Parathyroid adenoma (tissue), 2 donors: ENCODE measurements around the gene VPS33A.

ENCODE experiments used
- H2AFZ ChIP-seq: fragments of 300-600 bp; sonication (generic); one replicate; pipeline ENCODE4 v1.7.0; 2017; ENCODE audit warnings: antibody characterized with exemption, mild to moderate bottlenecking
- H3K27ac ChIP-seq: fragments of 300-600 bp; sonication (generic); one replicate; pipeline ENCODE4 v1.7.0; 2017
- H3K27me3 ChIP-seq: fragments of 300-600 bp; sonication (generic); one replicate; pipeline ENCODE4 v1.7.0; 2017; ENCODE audit warnings: low read length; ENCODE audit not compliant: control insufficient read depth, insufficient read depth
- H3K36me3 ChIP-seq: fragments of 300-600 bp; sonication (generic); one replicate; pipeline ENCODE4 v1.7.0; 2017; ENCODE audit warnings: low read length; ENCODE audit not compliant: control insufficient read depth, insufficient read depth
- H3K4me1 ChIP-seq: fragments of 300-600 bp; sonication (generic); one replicate; pipeline ENCODE4 v1.7.0; 2017; ENCODE audit warnings: control low read depth
- H3K4me2 ChIP-seq: fragments of 300-600 bp; sonication (generic); one replicate; pipeline ENCODE4 v1.7.0; 2017; ENCODE audit warnings: low read length
- H3K4me3 ChIP-seq: fragments of 300-600 bp; sonication (generic); one replicate; pipeline ENCODE4 v1.7.0; 2017; ENCODE audit warnings: low read depth, low read length
- H3K79me2 ChIP-seq: fragments of 300-600 bp; sonication (generic); one replicate; pipeline ENCODE4 v1.7.0; 2017; ENCODE audit warnings: control low read depth
- H3K9ac ChIP-seq: fragments of 300-600 bp; sonication (generic); one replicate; pipeline ENCODE4 v1.7.0; 2017; ENCODE audit warnings: mild to moderate bottlenecking
- H3K9me3 ChIP-seq: fragments of 300-600 bp; sonication (generic); one replicate; pipeline ENCODE4 v1.7.0; 2017; ENCODE audit warnings: low read length; ENCODE audit not compliant: control insufficient read depth
- TF ChIP-seq, protein P1 (sequence below): fragments of 300-600 bp; sonication (generic); IDR thresholded peaks from one replicate; pipeline ENCODE4 v1.7.0; 2017; ENCODE audit warnings: antibody characterized with exemption, mild to moderate bottlenecking
- donor health status: primary hyperparathyroidism.

Gene VPS33A

GRCh38 chr12:122245553-122245952 lies 20.7 kb downstream of the VPS33A start:
- Histone ChIP-seq H3K4me2 (no peak overlapping the region), H3K9me3 (no peaks in the 10 kb centered on the region), H3K27me3 (no peaks in the 10 kb centered on the region), H3K79me2 (peaks cover 3% of the 10 kb centered on the region), H3K27ac (no peak overlapping the region), H3K4me3 (no peak overlapping the region), H2AFZ (no peak overlapping the region), H3K36me3 (no peaks in the 10 kb centered on the region), H3K4me1 (peaks cover 4% of the 10 kb centered on the region), H3K9ac (no peak overlapping the region)
- TF ChIP-seq, protein P1, sequence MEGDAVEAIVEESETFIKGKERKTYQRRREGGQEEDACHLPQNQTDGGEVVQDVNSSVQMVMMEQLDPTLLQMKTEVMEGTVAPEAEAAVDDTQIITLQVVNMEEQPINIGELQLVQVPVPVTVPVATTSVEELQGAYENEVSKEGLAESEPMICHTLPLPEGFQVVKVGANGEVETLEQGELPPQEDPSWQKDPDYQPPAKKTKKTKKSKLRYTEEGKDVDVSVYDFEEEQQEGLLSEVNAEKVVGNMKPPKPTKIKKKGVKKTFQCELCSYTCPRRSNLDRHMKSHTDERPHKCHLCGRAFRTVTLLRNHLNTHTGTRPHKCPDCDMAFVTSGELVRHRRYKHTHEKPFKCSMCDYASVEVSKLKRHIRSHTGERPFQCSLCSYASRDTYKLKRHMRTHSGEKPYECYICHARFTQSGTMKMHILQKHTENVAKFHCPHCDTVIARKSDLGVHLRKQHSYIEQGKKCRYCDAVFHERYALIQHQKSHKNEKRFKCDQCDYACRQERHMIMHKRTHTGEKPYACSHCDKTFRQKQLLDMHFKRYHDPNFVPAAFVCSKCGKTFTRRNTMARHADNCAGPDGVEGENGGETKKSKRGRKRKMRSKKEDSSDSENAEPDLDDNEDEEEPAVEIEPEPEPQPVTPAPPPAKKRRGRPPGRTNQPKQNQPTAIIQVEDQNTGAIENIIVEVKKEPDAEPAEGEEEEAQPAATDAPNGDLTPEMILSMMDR: no peak

GRCh38 chr12:122244565-122245371 lies 21.5 kb downstream of the VPS33A start:
- no peak overlapping the region for H3K9ac ChIP-seq
- H3K4me2 ChIP-seq: no peak overlapping the region
- H3K27ac ChIP-seq: no peak overlapping the region
- H3K27me3 ChIP-seq: no peaks in the 10 kb centered on the region
- no peak overlapping the region for H3K4me3 ChIP-seq
- peaks cover 1% of the 10 kb centered on the region for H3K4me1 ChIP-seq
- peaks cover 3% of the 10 kb centered on the region for H3K79me2 ChIP-seq
- H3K36me3 ChIP-seq: no peaks in the 10 kb centered on the region
- no peaks in the 10 kb centered on the region for H3K9me3 ChIP-seq
- TF ChIP-seq, protein P1: no peak
- H2AFZ ChIP-seq: no peak overlapping the region

GRCh38 chr12:122243965-122244364 lies 22.3 kb downstream of the VPS33A start:
- H3K27ac ChIP-seq: no peak overlapping the region
- no peaks in the 10 kb centered on the region for H3K79me2 ChIP-seq
- H3K4me1 ChIP-seq: no peaks in the 10 kb centered on the region
- no peaks in the 10 kb centered on the region for H3K27me3 ChIP-seq
- H3K9me3 ChIP-seq: no peaks in the 10 kb centered on the region
- TF ChIP-seq, protein P1: no peak
- H3K4me3 ChIP-seq: no peak overlapping the region
- H2AFZ ChIP-seq: no peak overlapping the region
- H3K4me2 ChIP-seq: no peak overlapping the region
- no peaks in the 10 kb centered on the region for H3K36me3 ChIP-seq
- no peak overlapping the region for H3K9ac ChIP-seq

DNA sequence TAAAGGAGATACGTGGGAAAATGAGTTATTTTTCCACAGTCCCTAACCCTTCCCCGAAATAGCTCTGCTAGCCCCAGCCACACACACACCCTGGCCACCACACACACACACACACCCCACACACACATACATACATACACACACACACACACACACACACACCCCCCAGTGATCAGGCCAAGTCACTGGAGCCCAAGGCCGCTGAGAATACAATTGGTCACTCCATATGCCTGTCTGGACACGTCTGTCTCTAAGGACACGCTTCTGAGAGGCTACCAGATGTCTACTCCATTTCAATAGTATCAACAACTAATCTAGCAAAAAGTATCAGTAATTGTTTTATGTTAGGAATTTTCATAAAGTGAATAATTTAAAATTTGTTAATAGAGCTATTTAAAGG lies 27.4 kb downstream of the VPS33A start:
- no peak overlapping the region for H3K4me2 ChIP-seq
- H3K9me3 ChIP-seq: no peaks in the 10 kb centered on the region
- H3K27me3 ChIP-seq: no peaks in the 10 kb centered on the region
- H3K79me2 ChIP-seq: no peaks in the 10 kb centered on the region
- H3K36me3 ChIP-seq: no peaks in the 10 kb centered on the region
- H3K4me1 ChIP-seq: no peaks in the 10 kb centered on the region
- no peak overlapping the region for H3K9ac ChIP-seq
- no peak overlapping the region for H3K4me3 ChIP-seq
- H3K27ac ChIP-seq: no peak overlapping the region
- H2AFZ ChIP-seq: no peak overlapping the region
- TF ChIP-seq, protein P1: no peak

- Histone ChIP-seq H3K4me2 (no peak overlapping the region), H3K9ac (no peak overlapping the region), H2AFZ (no peak overlapping the region), H3K27me3 (no peaks in the 10 kb centered on the region), H3K36me3 (no peaks in the 10 kb centered on the region), H3K4me1 (no peaks in the 10 kb centered on the region), H3K79me2 (no peaks in the 10 kb centered on the region), H3K4me3 (no peak overlapping the region), H3K9me3 (no peaks in the 10 kb centered on the region), H3K27ac (no peak overlapping the region)
- TF ChIP-seq, protein P1: no peak
Measured at GRCh38 chr12:122235741-122236140, 30.6 kb downstream of the VPS33A start.
